ENCODE results near the gene DAZAP2.
"Not testable (repeated sequence)": the region's sequence is repeated elsewhere in the genome, so short reads cannot be mapped to it uniquely, and the experiment has no call there.

The DAZAP2 gene

DNA sequence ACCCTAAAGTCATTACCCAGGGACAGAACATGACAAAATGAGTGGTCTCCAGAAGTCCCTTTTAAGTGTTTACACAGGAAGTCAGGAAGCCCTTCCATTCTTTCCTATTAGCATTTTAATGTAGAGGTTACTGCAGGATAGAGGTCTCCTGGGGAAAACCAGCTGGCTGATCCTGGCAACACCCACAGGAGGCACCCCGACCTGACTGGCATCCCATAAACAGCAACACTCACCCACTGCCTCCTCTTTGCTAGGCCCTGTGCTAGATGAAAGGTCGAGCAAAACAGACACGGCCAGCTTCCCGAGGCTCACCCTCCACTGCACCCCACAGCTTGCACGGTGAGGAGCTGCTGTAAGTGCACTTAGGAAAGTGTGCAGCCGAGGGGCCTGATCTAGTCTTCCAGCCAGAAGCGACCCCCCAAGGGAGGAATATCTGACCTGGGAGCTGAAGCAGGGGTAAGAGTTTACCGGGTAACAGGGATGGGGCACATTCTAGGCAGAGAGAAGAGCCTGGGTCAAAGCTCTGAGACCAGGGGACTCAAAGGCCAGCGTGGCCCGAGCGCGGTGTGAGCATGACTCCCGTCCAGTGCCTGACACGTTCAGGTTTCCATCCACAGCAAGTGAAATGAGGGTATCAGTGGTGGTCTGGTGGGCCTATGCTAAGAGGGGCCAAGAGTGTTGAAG is 9.0 kb downstream of the DAZAP2 start:
- no peak for DNase-seq

- DNase-seq, result no peak
These were observed 14.7 kb downstream of the DAZAP2 start for GRCh38 chr12:51253276-51253675.

DNA sequence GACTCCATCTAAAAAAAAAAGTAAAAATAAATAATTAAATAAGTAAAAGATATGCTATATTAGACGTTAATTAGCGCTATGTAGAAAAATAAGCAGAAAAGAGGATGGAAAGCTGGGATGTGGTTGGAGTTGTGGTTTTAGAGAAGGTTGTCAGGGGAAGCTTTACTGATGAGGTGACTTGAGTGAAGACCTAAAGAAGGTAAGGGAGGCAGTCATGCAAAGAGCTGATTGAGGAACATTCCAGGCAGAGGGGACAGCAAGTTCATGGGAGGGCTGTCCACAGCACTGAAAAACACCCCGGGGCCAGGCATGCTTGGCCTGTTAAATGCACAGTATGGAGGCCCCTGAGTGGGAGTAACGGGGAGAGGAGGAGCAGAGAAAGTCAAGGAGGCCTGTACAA is 15.9 kb downstream of the DAZAP2 start:
- no peak for DNase-seq

DNA sequence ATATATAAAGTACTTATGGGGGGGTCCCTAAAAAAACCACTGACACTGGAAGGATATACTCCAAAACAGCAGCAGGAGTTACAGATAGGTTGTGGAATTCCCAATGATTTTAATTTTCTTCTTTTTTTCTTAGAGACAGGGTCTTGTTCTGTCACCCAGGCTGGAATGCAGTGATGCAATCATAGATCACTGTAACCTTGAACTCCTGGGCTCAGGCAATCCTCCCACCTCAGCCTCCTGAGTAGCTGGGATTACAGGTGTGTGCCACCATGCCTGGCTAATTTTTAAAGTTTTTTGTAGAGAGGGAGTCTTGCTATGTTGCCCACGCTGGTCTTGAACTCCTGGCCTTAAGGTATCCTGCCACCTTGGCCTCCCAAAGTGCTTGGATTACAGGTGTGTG is 21.0 kb downstream of the DAZAP2 start:
- not testable (repeated sequence) for DNase-seq

DNA sequence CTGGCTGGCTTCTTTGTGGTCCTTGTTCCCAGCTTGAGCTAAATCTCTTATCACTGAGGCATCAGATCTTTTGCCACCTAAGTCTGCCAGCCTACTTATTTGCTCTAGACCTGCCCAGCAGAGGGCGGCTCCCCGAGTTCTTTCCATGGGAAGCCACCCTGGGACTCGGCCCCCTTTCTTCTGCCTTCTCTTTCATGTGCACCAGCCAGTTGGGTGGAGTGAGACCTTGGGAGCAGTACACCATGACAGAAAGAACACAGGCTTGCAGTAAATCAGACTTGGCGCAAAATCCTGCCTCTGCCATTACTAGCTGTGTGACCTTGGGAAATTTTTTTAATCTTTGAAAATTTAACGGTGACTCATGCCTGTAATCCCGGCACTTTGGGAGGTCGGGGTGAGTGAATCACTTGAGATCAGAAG is 24.1 kb downstream of the DAZAP2 start:
- DNase-seq, result no peak

DNA sequence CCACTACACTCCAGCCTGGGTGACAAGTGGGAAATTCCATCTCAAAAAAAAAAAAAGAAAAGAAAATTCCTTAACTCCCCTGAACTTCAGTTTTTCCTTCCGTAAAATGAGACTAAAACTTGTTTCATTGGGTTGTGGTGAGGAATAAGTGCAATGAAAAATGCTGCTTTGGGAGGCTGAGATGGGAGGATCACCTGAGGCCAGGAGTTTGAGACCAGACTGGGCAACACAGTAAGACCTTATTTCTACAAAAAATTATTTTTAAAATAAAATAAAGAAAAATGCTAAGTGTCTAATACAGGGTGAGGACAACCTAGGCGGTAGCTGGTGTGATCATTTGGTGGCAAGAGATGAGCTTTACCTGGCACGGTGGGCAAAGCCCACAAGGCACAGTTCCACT is 24.7 kb downstream of the DAZAP2 start:
- no peak for DNase-seq

DNA sequence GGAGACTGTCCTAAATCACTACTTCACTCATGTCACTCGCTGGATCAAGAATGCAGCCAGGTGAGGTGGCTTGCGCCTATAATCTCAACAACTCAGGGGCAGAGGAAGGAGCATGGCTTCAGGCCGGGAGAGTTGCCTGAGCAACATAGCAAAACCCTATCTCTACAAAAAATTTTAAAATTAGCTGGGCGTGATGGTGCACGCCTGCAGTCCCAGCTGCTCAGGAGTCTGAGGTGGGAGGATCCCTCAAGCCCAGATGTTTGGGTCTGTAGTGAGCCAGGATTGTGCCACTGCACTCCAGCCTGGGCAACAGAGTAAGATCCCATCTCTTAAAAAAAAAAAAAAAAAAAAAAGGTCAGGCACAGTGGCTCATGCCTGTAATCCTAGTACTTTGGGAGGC is 25.7 kb downstream of the DAZAP2 start:
- DNase-seq, result no peak

- no peak for DNase-seq
These were observed 26.4 kb downstream of the DAZAP2 start for GRCh38 chr12:51265024-51265423.

DNA sequence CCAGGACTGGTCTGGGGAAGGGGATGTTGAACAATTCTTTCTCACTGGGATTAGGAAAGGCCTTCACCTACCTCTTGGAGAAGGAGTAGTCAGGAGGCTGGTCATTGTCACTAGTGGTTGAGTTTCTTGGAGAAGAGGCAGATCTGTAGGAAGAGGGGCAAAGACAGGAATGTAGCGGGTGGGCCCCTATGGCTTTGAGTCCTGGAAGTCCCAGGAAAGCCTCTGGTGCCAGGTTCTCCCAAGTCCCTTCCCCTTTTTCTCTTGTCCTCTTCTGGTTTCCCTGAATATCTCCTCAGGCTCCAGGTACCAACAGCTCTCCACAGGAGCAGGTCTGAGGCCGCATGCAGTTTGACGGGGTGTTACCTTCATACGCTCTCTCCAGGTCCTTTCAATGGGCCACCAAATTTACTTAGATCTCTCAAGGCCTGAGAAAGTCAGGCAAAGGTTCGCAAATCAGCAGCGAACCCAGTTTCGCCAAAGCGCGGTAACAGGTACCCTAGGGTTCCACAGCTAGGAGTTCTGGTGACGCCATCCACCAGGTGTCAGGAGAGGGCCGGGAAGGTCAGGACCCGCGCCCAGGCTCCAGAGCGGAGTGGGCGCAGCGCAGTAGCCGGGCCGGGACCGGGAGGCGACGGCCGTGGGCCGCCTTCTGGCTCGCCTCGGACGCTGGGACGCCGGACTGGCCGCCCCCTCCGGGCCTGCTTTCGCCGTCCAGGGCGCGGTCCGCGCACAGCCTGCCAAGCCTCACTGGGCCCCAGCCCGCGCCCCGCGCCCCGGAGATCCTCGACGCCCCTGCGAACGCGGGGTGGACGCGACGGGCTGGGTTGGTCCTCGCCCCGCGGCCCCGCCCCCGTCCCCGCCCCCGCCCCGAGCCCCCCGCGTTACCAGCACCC is 30.8 kb downstream of the DAZAP2 start:
- DNase-seq, result no peak

- DNase-seq, result peak; percentile 18
These were observed 31.7 kb downstream of the DAZAP2 start, which contains the start of gene SMAGP for GRCh38 chr12:51270067-51270950. Gene SMAGP, minus strand, starts transcription at chr12:51270415. Its CDS starts 1,137 bp downstream, at chr12:51269278.

GRCh38 chr12:51270951-51271518 is 32.4 kb downstream of the DAZAP2 start:
- no peak for DNase-seq

- DNase-seq, result not testable (repeated sequence)
These were observed 34.2 kb downstream of the DAZAP2 start for GRCh38 chr12:51272810-51273209.

DNA sequence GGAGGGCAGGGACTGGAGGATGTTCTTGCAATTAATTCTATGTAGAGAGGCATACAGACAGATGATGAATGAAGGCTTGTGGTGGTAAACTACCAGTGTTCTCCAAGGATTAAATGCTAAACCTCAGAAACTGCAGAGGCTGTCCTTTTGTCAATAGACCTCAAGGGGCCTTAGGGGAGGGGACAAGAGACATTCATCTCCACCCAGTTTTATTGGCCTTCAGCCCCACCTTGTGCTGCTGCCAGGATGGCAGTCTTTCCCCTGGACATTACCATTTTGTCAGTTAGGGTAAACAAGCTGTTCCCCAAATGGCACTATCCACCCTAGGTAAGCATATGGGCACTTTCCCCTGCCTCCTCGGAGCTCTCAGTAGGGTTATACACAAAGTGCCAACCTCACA is 36.5 kb downstream of the DAZAP2 start:
- no peak for DNase-seq

- DNase-seq, result no peak
These were observed 42.7 kb downstream of the DAZAP2 start for GRCh38 chr12:51281202-51281924.

DNA sequence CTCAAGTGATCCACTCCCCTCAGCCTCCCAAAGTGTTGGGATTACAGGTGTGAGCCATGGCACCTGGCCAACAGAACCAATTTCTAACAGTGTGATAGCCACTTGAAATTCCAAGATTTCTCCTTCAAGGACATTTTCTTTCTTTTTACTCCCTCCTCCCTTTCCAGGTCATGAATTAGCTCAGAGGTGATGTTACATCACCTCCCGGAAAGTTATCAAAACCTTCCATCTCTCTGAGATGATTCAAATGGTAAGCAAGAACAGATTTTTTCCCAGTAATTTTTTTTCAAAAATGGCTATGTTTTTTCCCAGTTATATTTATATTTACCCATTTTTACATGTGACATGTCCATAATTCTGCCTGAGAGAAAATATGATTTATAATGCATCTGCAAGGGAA is 47.2 kb downstream of the DAZAP2 start:
- no peak for DNase-seq

GRCh38 chr12:51291603-51292513 is 53.2 kb downstream of the DAZAP2 start:
- DNase-seq, result not testable (repeated sequence)

All from NCI-H1417 treated with DMSO at 0.1 percent for 48 hours (cell line).